SU-DHL-6 (cell line): ENCODE results near the gene TNIK.

Experiments
- H2AFZ ChIP-seq: fragments of 200-600 bp; sonication (generic); 2 replicates; pipeline ENCODE4 v1.6.1; 2014; ENCODE audit warnings: low read depth, mild to moderate bottlenecking, moderate library complexity, mixed read lengths, antibody characterized with exemption, low read length; ENCODE audit not compliant: severe bottlenecking
- H3F3A ChIP-seq: fragments of 200-600 bp; shearing (Covaris generic); 2 replicates; pipeline ENCODE4 v1.6.0; 2016; ENCODE audit warnings: antibody characterized with exemption, mild to moderate bottlenecking; ENCODE audit not compliant: insufficient read depth
- H3K27ac ChIP-seq: fragments of 200-600 bp; sonication (generic); 2 replicates; pipeline ENCODE4 v1.5.1; 2016; ENCODE audit warnings: low read depth, mild to moderate bottlenecking, low read length, moderate library complexity, mixed read lengths
- H3K27me3 ChIP-seq: fragments of 200-600 bp; sonication (generic), shearing (Covaris generic); 2 replicates; pipeline ENCODE4 v1.6.0; 2014; ENCODE audit warnings: mild to moderate bottlenecking, low read length
- H3K36me3 ChIP-seq: fragments of 200-600 bp; sonication (generic); 2 replicates; pipeline ENCODE4 v1.6.1; 2014; ENCODE audit warnings: mild to moderate bottlenecking, low read length, mixed read lengths
- H3K4me2 ChIP-seq: fragments of 300-600, 200-600 bp; shearing (Covaris generic), sonication (generic); 2 replicates; pipeline ENCODE4 v1.6.0; 2014; ENCODE audit warnings: low read length, low read depth, mild to moderate bottlenecking; ENCODE audit not compliant: poor library complexity, severe bottlenecking
- H3K4me3 ChIP-seq: fragments of 200-600 bp; sonication (generic); 2 replicates; pipeline ENCODE4 v1.5.1; 2014; ENCODE audit warnings: antibody characterized with exemption, low read length, mild to moderate bottlenecking, mixed read lengths; ENCODE audit not compliant: insufficient read depth, poor library complexity, severe bottlenecking
- H3K79me2 ChIP-seq: fragments of 200-600 bp; sonication (generic); 2 replicates; pipeline ENCODE4 v1.6.1; 2014; ENCODE audit warnings: mild to moderate bottlenecking, low read length, moderate library complexity; ENCODE audit not compliant: insufficient read depth
- H3K9ac ChIP-seq: fragments of 200-600 bp; sonication (generic); 2 replicates; pipeline ENCODE4 v1.7.0; 2014; ENCODE audit warnings: mild to moderate bottlenecking, low read length
- H3K9me2 ChIP-seq: fragments of 200-600 bp; sonication (generic); replicated peaks from 2 replicates; pipeline ENCODE4 v1.6.1; 2014; ENCODE audit warnings: low read length; ENCODE audit not compliant: insufficient read depth
- H3K9me3 ChIP-seq: fragments of 200-600 bp; sonication (generic); 2 replicates; pipeline ENCODE4 v1.6.1; 2014; ENCODE audit warnings: low read length, mixed read lengths; ENCODE audit not compliant: insufficient read depth
- H4K20me1 ChIP-seq: fragments of 200-600 bp; sonication (generic); 2 replicates; pipeline ENCODE4 v1.6.1; 2014; ENCODE audit warnings: low read depth, mild to moderate bottlenecking, antibody characterized with exemption, low read length, moderate library complexity, mixed read lengths
- CTCF ChIP-seq: fragments of 200-600 bp; sonication (generic); IDR thresholded peaks from one replicate; pipeline ENCODE4 v1.5.1; 2017; ENCODE audit warnings: antibody characterized with exemption, mild to moderate bottlenecking, low read length, moderate library complexity; ENCODE audit not compliant: insufficient read depth, poor library complexity, severe bottlenecking
- EZH2phosphoT487 ChIP-seq: fragments of 200-600 bp; sonication (generic), shearing (Covaris generic); conservative IDR thresholded peaks from 2 replicates; pipeline ENCODE4 v1.6.1; 2018; ENCODE audit warnings: mild to moderate bottlenecking, antibody characterized with exemption, low read length, moderate library complexity, mixed read lengths

TNIK gene

GRCh38 chr3:171490901-171491300, 30.7 kb upstream of the TNIK start:
- no peak overlapping the region for H3K27ac ChIP-seq
- H3K9me2 ChIP-seq = no peaks in the 10 kb centered on the region; the same call in 1 of the 2 replicates
- H3K9me3 ChIP-seq = no peaks in the 10 kb centered on the region
- H3F3A ChIP-seq = no peaks in the 10 kb centered on the region
- no peaks in the 10 kb centered on the region for H3K27me3 ChIP-seq
- no peak overlapping the region for H3K4me3 ChIP-seq
- no peak overlapping the region for H3K4me2 ChIP-seq
- no peak overlapping the region for H3K9ac ChIP-seq
- TF ChIP-seq CTCF = no peak
- no peak for TF ChIP-seq EZH2phosphoT487
- H2AFZ ChIP-seq = no peak overlapping the region
- H3K36me3 ChIP-seq = no peaks in the 10 kb centered on the region
- no peaks in the 10 kb centered on the region for H4K20me1 ChIP-seq
- H3K79me2 ChIP-seq = no peaks in the 10 kb centered on the region

- H3K9me3 ChIP-seq = no peaks in the 10 kb centered on the region
- H2AFZ ChIP-seq = no peak overlapping the region
- H3K36me3 ChIP-seq = no peaks in the 10 kb centered on the region
- no peak overlapping the region for H3K4me2 ChIP-seq
- no peaks in the 10 kb centered on the region for H3K79me2 ChIP-seq
- H3K9ac ChIP-seq = no peak overlapping the region
- no peaks in the 10 kb centered on the region for H3K27me3 ChIP-seq
- no peak overlapping the region for H3K4me3 ChIP-seq
- H3F3A ChIP-seq = no peaks in the 10 kb centered on the region
- no peaks in the 10 kb centered on the region for H4K20me1 ChIP-seq
- H3K9me2 ChIP-seq = no peaks in the 10 kb centered on the region; the same call in 1 of the 2 replicates
- no peak overlapping the region for H3K27ac ChIP-seq
- TF ChIP-seq EZH2phosphoT487 = no peak
- no peak for TF ChIP-seq CTCF
Observed at GRCh38 chr3:171489348-171489747, 29.1 kb upstream of the TNIK start.

- Histone ChIP-seq H3K9me3 (no peaks in the 10 kb centered on the region), H3K27ac (no peak overlapping the region), H3K36me3 (no peaks in the 10 kb centered on the region), H3K27me3 (no peaks in the 10 kb centered on the region), H3K4me3 (no peak overlapping the region), H2AFZ (no peak overlapping the region), H3K79me2 (no peaks in the 10 kb centered on the region), H3K4me2 (no peak overlapping the region), H3F3A (no peaks in the 10 kb centered on the region), H3K9ac (no peak overlapping the region), H3K9me2 (no peaks in the 10 kb centered on the region; the same call in 1 of the 2 replicates), H4K20me1 (no peaks in the 10 kb centered on the region)
- no peak for TF ChIP-seq CTCF
- no peak for TF ChIP-seq EZH2phosphoT487
Observed at GRCh38 chr3:171488479-171488878, 28.3 kb upstream of the TNIK start.
